Testis (tissue), 3 donors: ENCODE results near the gene SPRR3. TPM values are rescaled to one million over a fixed set of nuclear protein-coding genes. Genes with fewer than 3 reads are reported as not detected.

Experiments used
- DNase-seq: peaks from one replicate; pipeline ENCODE4 v3.0.0-alpha.2; 2019
- H3K27ac ChIP-seq, 2 donors: fragments of 200-600 bp; sonication (generic); one replicate each; pipeline ENCODE4 v1.5.1; 2019
- H3K27me3 ChIP-seq: fragments of 200-600 bp; sonication (generic); one replicate; pipeline ENCODE4 v1.5.1; 2019
- H3K36me3 ChIP-seq: fragments of 200-600 bp; sonication (generic); one replicate; pipeline ENCODE4 v1.5.1; 2017; ENCODE audit warnings: low read depth; ENCODE audit errors: missing control alignments
- H3K4me1 ChIP-seq: fragments of 200-600 bp; sonication (generic); one replicate; pipeline ENCODE4 v1.5.1; 2019
- H3K4me3 ChIP-seq, 2 donors: fragments of 200-600 bp; sonication (generic); one replicate each; pipeline ENCODE4 v1.5.1; 2017 to 2019
- H3K9me3 ChIP-seq: fragments of 200-600 bp; sonication (generic); one replicate; pipeline ENCODE4 v1.5.1; 2017
- POLR2A ChIP-seq: fragments of 450-650 bp; IDR thresholded peaks from one replicate; pipeline ENCODE4 v1.6.1; 2017; ENCODE audit warnings: antibody characterized with exemption, mild to moderate bottlenecking, moderate library complexity
- WGBS, 2 donors: methylation state at CpG; one replicate each; pipeline ENCODE4 v1.1.5; 2018; 5-methylcytosine and 5-hydroxymethylcytosine counted together
- intact Hi-C: fragments of 100-400 bp; cut with DNase I; formaldehyde crosslinking; loops from one replicate; pipeline ENCODE4 v1.15.1; 2023; ENCODE audit warnings: low total_unique reads
- polyA plus RNA-seq: library from polyadenylated mRNA; stranded (reverse); fragments of 350-450 nt; fragmentation: Illumina TruSeq; extraction: RNeasy Lipid Tissue Mini Kit (QIAGEN cat#74804); gene quantifications from one replicate; pipeline ENCODE4 v1.2.3, GENCODE V29; 2014; ENCODE audit warnings: low read depth, low replicate concordance; ENCODE audit not compliant: insufficient read depth
- total RNA-seq, 2 donors: library from RNA; depleted of rRNA; stranded (reverse); fragments of >200 nt; gene quantifications; one replicate each; pipeline ENCODE4 v1.2.3, GENCODE V29; 2016
- TF ChIP-seq, protein P1 (sequence below), 3 experiments: fragments of 450-650 bp in 2 of 3; fragments of 200-600 bp in 1 of 3; sonication (generic) in 1 of 3; IDR thresholded peaks; one replicate each; pipeline ENCODE4 v1.5.1; 2016 to 2019; ENCODE audit warnings: antibody characterized with exemption in 3 of 3, mild to moderate bottlenecking in 2 of 3, moderate library complexity in 1 of 3

SPRR3 gene
- total and polyA plus RNA-seq, 3 donors from 2014 or later: not detected

- H3K4me1 ChIP-seq: no peaks in the 10 kb centered on the region
- TF ChIP-seq, protein P1, sequence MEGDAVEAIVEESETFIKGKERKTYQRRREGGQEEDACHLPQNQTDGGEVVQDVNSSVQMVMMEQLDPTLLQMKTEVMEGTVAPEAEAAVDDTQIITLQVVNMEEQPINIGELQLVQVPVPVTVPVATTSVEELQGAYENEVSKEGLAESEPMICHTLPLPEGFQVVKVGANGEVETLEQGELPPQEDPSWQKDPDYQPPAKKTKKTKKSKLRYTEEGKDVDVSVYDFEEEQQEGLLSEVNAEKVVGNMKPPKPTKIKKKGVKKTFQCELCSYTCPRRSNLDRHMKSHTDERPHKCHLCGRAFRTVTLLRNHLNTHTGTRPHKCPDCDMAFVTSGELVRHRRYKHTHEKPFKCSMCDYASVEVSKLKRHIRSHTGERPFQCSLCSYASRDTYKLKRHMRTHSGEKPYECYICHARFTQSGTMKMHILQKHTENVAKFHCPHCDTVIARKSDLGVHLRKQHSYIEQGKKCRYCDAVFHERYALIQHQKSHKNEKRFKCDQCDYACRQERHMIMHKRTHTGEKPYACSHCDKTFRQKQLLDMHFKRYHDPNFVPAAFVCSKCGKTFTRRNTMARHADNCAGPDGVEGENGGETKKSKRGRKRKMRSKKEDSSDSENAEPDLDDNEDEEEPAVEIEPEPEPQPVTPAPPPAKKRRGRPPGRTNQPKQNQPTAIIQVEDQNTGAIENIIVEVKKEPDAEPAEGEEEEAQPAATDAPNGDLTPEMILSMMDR (IDR thresholded peaks at IDR 0.05): no peak
- TF ChIP-seq POLR2A: no peak
- no peak for DNase-seq
- no peaks in the 10 kb centered on the region for H3K36me3 ChIP-seq
- no peak overlapping the region for H3K27ac ChIP-seq
- no peaks in the 10 kb centered on the region for H3K9me3 ChIP-seq
- H3K4me3 ChIP-seq: no peak overlapping the region
- H3K27me3 ChIP-seq: no peaks in the 10 kb centered on the region
- WGBS, 2 donors: 81 to 85% methylated on average over 1 of the region's 1 CpG
- intact Hi-C loops: no loop called here
These were observed 22.9 kb downstream of the SPRR3 start for GRCh38 chr1:153024413-153024812.

- intact Hi-C loops: no loop called here
- 89 to 93% methylated on average over 1 of the region's 1 CpG for WGBS, 2 donors
- no peaks in the 10 kb centered on the region for H3K27me3 ChIP-seq
These were observed 24.2 kb downstream of the SPRR3 start for GRCh38 chr1:153025797-153026196.

GRCh38 chr1:153028766-153029165, 27.2 kb downstream of the SPRR3 start:
- Histone ChIP-seq H3K4me1 (no peaks in the 10 kb centered on the region), H3K27ac (no peak overlapping the region), H3K4me3 (no peak overlapping the region), H3K9me3 (no peaks in the 10 kb centered on the region), H3K36me3 (no peaks in the 10 kb centered on the region), H3K27me3 (no peaks in the 10 kb centered on the region)
- intact Hi-C loops: no loop called here
- 54 to 63% methylated on average over 1 of the region's 1 CpG for WGBS, 2 donors
- DNase-seq: no peak
- TF ChIP-seq POLR2A: no peak
- TF ChIP-seq, protein P1 (IDR thresholded peaks at IDR 0.05): no peak

More at GRCh38 chr1:153025797-153026196, 24.2 kb downstream of the SPRR3 start:
- Histone ChIP-seq H3K9me3 (no peaks in the 10 kb centered on the region), H3K4me1 (no peaks in the 10 kb centered on the region), H3K27ac (no peak overlapping the region), H3K4me3 (no peak overlapping the region), H3K36me3 (no peaks in the 10 kb centered on the region)
- no peak for TF ChIP-seq POLR2A
- TF ChIP-seq, protein P1 (IDR thresholded peaks at IDR 0.05): no peak
- no peak for DNase-seq

GRCh38 chr1:153030895-153031294, 29.3 kb downstream of the SPRR3 start, which contains the start of gene SPRR1B:
SPRR1B (plus strand) TSS chr1:153031203; CDS start chr1:153032346, 1,143 bp downstream.
- no peak for DNase-seq
- Histone ChIP-seq H3K4me3 (no peak within 1 kb of the TSS), H3K27me3 (no peaks in the 10 kb centered on the region), H3K27ac (no peak within 1 kb of the TSS), H3K4me1 (no peaks in the 10 kb centered on the region), H3K36me3 (no peaks in the 10 kb centered on the region), H3K9me3 (no peaks in the 10 kb centered on the region)
- intact Hi-C loops: no loop called here
- TF ChIP-seq, protein P1 (IDR thresholded peaks at IDR 0.05): no peak
- no peak for TF ChIP-seq POLR2A

DNA sequence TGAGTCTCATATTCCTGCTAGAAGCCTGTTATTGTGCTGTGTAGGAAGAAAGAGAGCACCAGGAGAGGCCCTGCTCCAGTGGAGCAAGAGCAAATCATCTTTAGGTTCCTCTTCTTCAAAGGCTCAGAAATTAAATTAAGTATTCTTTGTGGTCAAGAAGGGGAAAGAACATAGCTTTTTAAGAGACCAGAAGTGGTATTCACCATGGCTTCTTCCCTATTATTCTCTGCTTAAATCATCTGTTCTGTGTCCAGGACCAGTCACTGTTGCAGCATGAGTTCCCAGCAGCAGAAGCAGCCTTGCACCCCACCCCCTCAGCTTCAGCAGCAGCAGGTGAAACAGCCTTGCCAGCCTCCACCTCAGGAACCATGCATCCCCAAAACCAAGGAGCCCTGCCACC, 30.5 kb downstream of the SPRR3 start:
- Histone ChIP-seq H3K4me3 (no peak overlapping the region), H3K27me3 (no peaks in the 10 kb centered on the region), H3K27ac (no peak overlapping the region), H3K36me3 (no peaks in the 10 kb centered on the region), H3K4me1 (no peaks in the 10 kb centered on the region), H3K9me3 (no peaks in the 10 kb centered on the region)
- no peak for DNase-seq
- TF ChIP-seq, protein P1 (IDR thresholded peaks at IDR 0.05): no peak
- TF ChIP-seq POLR2A: no peak
- intact Hi-C loops: no loop called here
